Effector memory CD8-positive, alpha-beta T cell (primary cell): ENCODE measurements around the gene GSPT1.
"Not testable (repeated sequence)": the region's sequence is repeated elsewhere in the genome, so short reads cannot be mapped to it uniquely, and the experiment has no call there.

ENCODE experiments used
- ATAC-seq: fragments of 150-1000 bp; cut with Tn5 transposase; replicated peaks from 2 replicates; pipeline ENCODE4 v1.10.0; 2021; ENCODE audit warnings: mild to moderate bottlenecking, moderate library complexity
- DNase-seq, 3 experiments: peaks; one replicate each; pipeline ENCODE4 v3.0.0; 2021
- H3K27ac Mint-ChIP-seq, 2 donors: one replicate each; pipeline ENCODE4 v1.8.0; 2022; ENCODE audit warnings: mild to moderate bottlenecking in 2 of 2, mixed read lengths in 2 of 2, moderate library complexity in 2 of 2
- H3K27me3 Mint-ChIP-seq, 2 donors: one replicate each; pipeline ENCODE4 v1.8.0; 2022; ENCODE audit warnings: mixed read lengths in 2 of 2
- H3K36me3 Mint-ChIP-seq: one replicate; pipeline ENCODE4 v1.8.0; 2022; ENCODE audit warnings: mild to moderate bottlenecking, moderate library complexity, mixed read lengths; ENCODE audit not compliant: insufficient read depth
- H3K4me1 Mint-ChIP-seq, 2 donors: one replicate each; pipeline ENCODE4 v1.8.0; 2022; ENCODE audit warnings: low read depth in 2 of 2, mixed read lengths in 2 of 2
- H3K4me3 Mint-ChIP-seq, 2 donors: one replicate each; pipeline ENCODE4 v1.8.0; 2022; ENCODE audit warnings: mild to moderate bottlenecking in 2 of 2, mixed read lengths in 2 of 2, moderate library complexity in 2 of 2
- H3K9me3 Mint-ChIP-seq, 2 donors: one replicate each; pipeline ENCODE4 v1.8.0; 2022; ENCODE audit warnings: mixed read lengths in 2 of 2

Gene GSPT1

GRCh38 chr16:11833951-11834695 is 81.6 kb downstream of the GSPT1 start:
- no peak overlapping the region for H3K4me3 Mint-ChIP-seq
- H3K4me1 Mint-ChIP-seq = no peaks in the 10 kb centered on the region
- no peaks in the 10 kb centered on the region for H3K9me3 Mint-ChIP-seq
- H3K36me3 Mint-ChIP-seq = peaks cover 29% of the 10 kb centered on the region
- H3K27me3 Mint-ChIP-seq = no peaks in the 10 kb centered on the region
- ATAC-seq (no peak), DNase-seq (no peak)
- no peak overlapping the region for H3K27ac Mint-ChIP-seq

GRCh38 chr16:11828696-11829095 is 87.1 kb downstream of the GSPT1 start:
- Mint-ChIP-seq H3K27me3 (no peaks in the 10 kb centered on the region), H3K9me3 (no peaks in the 10 kb centered on the region), H3K27ac (no peak overlapping the region), H3K4me3 (no peak overlapping the region), H3K4me1 (no peaks in the 10 kb centered on the region), H3K36me3 (no peaks in the 10 kb centered on the region)
- ATAC-seq (no peak), DNase-seq (no peak)

DNA sequence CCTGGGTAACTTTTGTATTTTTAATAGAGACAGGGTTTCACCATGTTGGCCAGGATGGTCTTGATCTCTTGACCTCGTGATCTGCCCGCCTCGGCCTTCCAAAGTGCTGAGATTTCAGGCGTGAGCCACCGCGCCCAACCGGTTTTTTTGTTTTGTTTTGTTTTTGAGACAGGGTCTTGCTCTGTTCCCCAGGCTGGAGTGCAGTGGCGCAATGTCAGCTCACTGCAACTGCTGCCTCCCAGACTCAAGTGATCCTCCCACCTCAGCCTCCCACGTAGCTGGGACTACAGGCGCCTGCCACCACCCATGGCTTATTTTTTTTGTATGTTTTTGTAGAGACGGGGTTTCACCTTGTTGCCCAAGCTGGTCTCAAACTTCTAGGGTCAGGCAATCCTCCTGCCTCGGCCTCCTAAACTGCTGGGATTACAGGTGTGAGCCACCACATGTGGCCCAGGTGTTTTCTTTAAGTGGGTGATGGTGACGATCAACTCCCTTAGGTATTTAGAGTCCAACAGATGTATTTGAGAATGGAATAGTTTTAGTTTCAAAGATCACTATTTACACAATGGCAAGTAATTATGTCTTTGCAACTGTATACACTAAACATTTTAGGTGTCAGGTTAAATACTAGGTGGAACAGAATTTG is 90.1 kb downstream of the GSPT1 start:
- not testable (repeated sequence) for H3K4me3 Mint-ChIP-seq, ATAC-seq, H3K27ac Mint-ChIP-seq, H3K9me3 Mint-ChIP-seq, H3K4me1 Mint-ChIP-seq, H3K36me3 Mint-ChIP-seq, H3K27me3 Mint-ChIP-seq, DNase-seq

DNA sequence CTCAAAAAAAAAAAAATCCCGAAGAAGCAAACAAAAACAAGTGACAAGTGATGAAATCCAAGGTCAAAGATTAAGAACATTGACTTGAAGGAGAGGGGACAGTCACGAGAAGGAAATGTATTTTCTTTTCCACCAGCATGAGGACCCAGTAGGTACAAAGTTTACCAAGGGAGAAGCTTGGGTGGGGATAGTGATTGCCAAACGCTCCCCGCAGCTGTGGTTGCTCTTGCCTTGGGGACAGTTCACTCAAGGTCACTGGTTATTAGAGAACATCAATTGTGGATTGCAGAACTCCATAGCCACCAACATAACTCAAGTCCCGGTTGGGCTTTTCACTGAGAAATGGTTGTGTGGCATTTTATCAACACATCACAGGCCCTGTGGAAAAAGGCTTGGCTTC is 91.4 kb downstream of the GSPT1 start:
- DNase-seq = no peak
- Mint-ChIP-seq H3K9me3 (no peaks in the 10 kb centered on the region), H3K36me3 (peaks cover 4% of the 10 kb centered on the region), H3K4me1 (no peaks in the 10 kb centered on the region), H3K4me3 (no peak overlapping the region), H3K27me3 (no peaks in the 10 kb centered on the region), H3K27ac (no peak overlapping the region)
- ATAC-seq = no peak

DNA sequence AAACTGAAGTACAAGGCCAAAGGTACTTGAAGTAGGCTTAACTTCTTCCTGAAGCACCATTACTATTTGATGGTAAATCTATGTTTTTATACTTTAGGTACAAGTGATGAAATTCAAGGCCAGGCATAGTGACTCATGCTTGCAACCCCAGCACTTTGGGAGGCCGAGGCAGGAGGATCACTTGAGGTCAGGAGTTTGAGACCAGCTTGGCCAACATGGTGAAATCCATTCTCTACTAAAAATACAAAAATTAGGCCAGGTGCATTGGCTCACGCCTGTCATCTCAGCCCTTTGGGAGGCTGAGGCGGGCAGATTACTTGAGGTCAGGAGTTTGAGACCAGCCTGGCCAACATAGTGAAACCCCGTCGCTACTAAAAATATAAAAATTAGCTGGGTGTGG is 92.1 kb downstream of the GSPT1 start:
- H3K4me3 Mint-ChIP-seq, H3K27ac Mint-ChIP-seq, H3K4me1 Mint-ChIP-seq, H3K9me3 Mint-ChIP-seq, ATAC-seq, DNase-seq, H3K27me3 Mint-ChIP-seq, H3K36me3 Mint-ChIP-seq: not testable (repeated sequence)

DNA sequence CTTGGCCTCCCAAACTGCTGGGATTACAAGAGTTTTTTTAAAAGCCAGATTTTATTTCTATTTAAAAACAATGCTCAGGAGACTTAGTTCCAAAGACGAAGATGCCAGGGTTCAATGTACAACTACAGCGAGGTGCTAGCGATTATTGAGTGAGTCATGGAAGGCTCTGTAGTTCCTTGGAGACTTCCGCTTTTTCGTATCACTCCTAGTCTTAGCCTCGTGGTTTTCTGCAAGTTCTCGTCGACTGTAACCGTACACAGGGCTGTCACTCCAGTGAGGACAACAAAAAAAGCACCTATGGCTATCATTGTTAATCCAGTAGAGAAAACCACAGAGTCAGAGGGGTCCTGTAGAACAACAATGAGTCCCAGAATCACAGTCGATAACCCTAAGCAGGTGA is 96.0 kb downstream of the GSPT1 start:
- Mint-ChIP-seq H3K4me1 (no peaks in the 10 kb centered on the region), H3K27me3 (no peaks in the 10 kb centered on the region), H3K9me3 (no peaks in the 10 kb centered on the region), H3K27ac (no peak overlapping the region), H3K36me3 (peaks cover 4% of the 10 kb centered on the region), H3K4me3 (no peak overlapping the region)
- ATAC-seq (no peak), DNase-seq (no peak)

- not testable (repeated sequence) for H3K4me3 Mint-ChIP-seq, H3K27ac Mint-ChIP-seq, H3K27me3 Mint-ChIP-seq, DNase-seq, H3K9me3 Mint-ChIP-seq, ATAC-seq, H3K4me1 Mint-ChIP-seq, H3K36me3 Mint-ChIP-seq
These were observed 96.8 kb downstream of the GSPT1 start for GRCh38 chr16:11818970-11819369.
